Smooth muscle cell (in vitro differentiated cells): Measurements from ENCODE around the gene AMDHD2. TPM values are rescaled to one million over a fixed set of nuclear protein-coding genes. Genes with fewer than 3 reads are reported as not detected.

Experiments
- DNase-seq: peaks from one replicate; lab custom pipeline; 2025; ENCODE audit not compliant: unreplicated experiment; lab: John Stamatoyannopoulos, UW
- H2AFZ ChIP-seq: fragments of 200-600 bp; sonication (generic); 2 replicates; pipeline ENCODE4 v1.6.0; 2016; ENCODE audit warnings: antibody characterized with exemption, low read depth, mild to moderate bottlenecking
- H3F3A ChIP-seq: fragments of 200-600 bp; sonication (generic); 2 replicates; pipeline ENCODE4 v1.6.0; 2017; ENCODE audit warnings: antibody characterized with exemption, low read depth
- H3K27ac ChIP-seq: fragments of 200-600 bp; sonication (generic); 2 replicates; pipeline ENCODE4 v1.5.1; 2016; ENCODE audit warnings: low read depth, mild to moderate bottlenecking
- H3K27me3 ChIP-seq: fragments of 200-600 bp; sonication (generic); 2 replicates; pipeline ENCODE4 v1.6.1; 2016; ENCODE audit warnings: low read depth, mild to moderate bottlenecking
- H3K36me3 ChIP-seq: fragments of 200-600 bp; sonication (generic); 2 replicates; pipeline ENCODE4 v1.5.1; 2016; ENCODE audit warnings: low read depth
- H3K4me1 ChIP-seq: fragments of 200-600 bp; sonication (generic); 2 replicates; pipeline ENCODE4 v1.5.1; 2016; ENCODE audit warnings: low read depth
- H3K4me2 ChIP-seq: fragments of 200-600 bp; sonication (generic); 2 replicates; pipeline ENCODE4 v1.6.0; 2016; ENCODE audit warnings: mild to moderate bottlenecking
- H3K4me3 ChIP-seq: fragments of 200-600 bp; sonication (generic); 2 replicates; pipeline ENCODE4 v1.5.1; 2016; ENCODE audit warnings: mild to moderate bottlenecking
- H3K79me2 ChIP-seq: fragments of 200-600 bp; sonication (generic); 2 replicates; pipeline ENCODE4 v1.6.0; 2016; ENCODE audit warnings: low read depth, mild to moderate bottlenecking
- H3K9ac ChIP-seq: fragments of 200-600 bp; sonication (generic); 2 replicates; pipeline ENCODE4 v1.6.0; 2016; ENCODE audit warnings: low read depth
- H3K9me3 ChIP-seq: fragments of 200-600 bp; sonication (generic); replicated peaks from 2 replicates; pipeline ENCODE4 v1.5.1; 2016; ENCODE audit warnings: low read depth
- H4K20me1 ChIP-seq: fragments of 200-600 bp; sonication (generic); 2 replicates; pipeline ENCODE4 v1.6.0; 2016; ENCODE audit warnings: low read depth
- CTCF ChIP-seq: fragments of 200-600 bp; sonication (generic); IDR thresholded peaks from 2 replicates; pipeline ENCODE4 v1.5.1; 2017; ENCODE audit warnings: borderline replicate concordance, mild to moderate bottlenecking, antibody characterized with exemption; ENCODE audit not compliant: insufficient read depth, poor library complexity, severe bottlenecking
- WGBS: methylation state at CpG from one replicate; pipeline ENCODE4 v1.1.7; 2016; ENCODE audit warnings: low lambda C conversion rate; 5-methylcytosine and 5-hydroxymethylcytosine counted together
- polyA plus RNA-seq: library from polyadenylated mRNA; unstranded; fragments of >200 nt; fragmentation: Nextera tagmentation; extraction: Ambion mirVana; gene quantifications from 2 replicates; pipeline ENCODE4 v1.2.1, GENCODE V29; 2016
- total RNA-seq: library from RNA; depleted of rRNA; stranded (reverse); fragments of >200 nt; gene quantifications from 2 replicates; pipeline ENCODE4 v1.2.3, GENCODE V29; 2014

The AMDHD2 gene
- total and polyA plus RNA-seq, 2 experiments from 2014 or later, result 12.0 to 14.2 TPM

- no peaks in the 10 kb centered on the region for H3K36me3 ChIP-seq
- no peak overlapping the region for H3K4me2 ChIP-seq
- no peaks in the 10 kb centered on the region for H3K4me1 ChIP-seq
- 94% methylated on average over 15 of the region's 15 CpGs for WGBS
- H4K20me1 ChIP-seq, result no peaks in the 10 kb centered on the region
- no peaks in the 10 kb centered on the region for H3K27me3 ChIP-seq
- no peak overlapping the region for H3K4me3 ChIP-seq
- H3K79me2 ChIP-seq, result no peaks in the 10 kb centered on the region
- TF ChIP-seq CTCF, result no peak
- no peak overlapping the region for H2AFZ ChIP-seq
- DNase-seq, result no peak
- peaks cover 2% of the 10 kb centered on the region for H3F3A ChIP-seq
- H3K9me3 ChIP-seq, result no peaks in the 10 kb centered on the region
- H3K9ac ChIP-seq, result no peak overlapping the region
- H3K27ac ChIP-seq, result no peak overlapping the region
Measured at GRCh38 chr16:2498531-2499253, 21.5 kb upstream of the AMDHD2 start.

- H3F3A ChIP-seq, result peaks cover 5% of the 10 kb centered on the region
- H4K20me1 ChIP-seq, result no peaks in the 10 kb centered on the region
- no peak for DNase-seq
- no peak overlapping the region for H2AFZ ChIP-seq
- no peaks in the 10 kb centered on the region for H3K4me1 ChIP-seq
- no peak overlapping the region for H3K4me3 ChIP-seq
- WGBS, result 91% methylated on average over 5 of the region's 6 CpGs
- H3K36me3 ChIP-seq, result no peaks in the 10 kb centered on the region
- no peak overlapping the region for H3K27ac ChIP-seq
- H3K9ac ChIP-seq, result no peak overlapping the region
- H3K4me2 ChIP-seq, result no peak overlapping the region
- no peaks in the 10 kb centered on the region for H3K27me3 ChIP-seq
- TF ChIP-seq CTCF, result no peak
- H3K9me3 ChIP-seq, result no peaks in the 10 kb centered on the region
- no peaks in the 10 kb centered on the region for H3K79me2 ChIP-seq
Measured at GRCh38 chr16:2499454-2499853, 20.7 kb upstream of the AMDHD2 start.

- H3K79me2 ChIP-seq, result no peaks in the 10 kb centered on the region
- H2AFZ ChIP-seq, result no peak overlapping the region
- no peak for DNase-seq
- H3K4me1 ChIP-seq, result no peaks in the 10 kb centered on the region
- H3K9me3 ChIP-seq, result no peaks in the 10 kb centered on the region
- no peaks in the 10 kb centered on the region for H3K36me3 ChIP-seq
- H3K27me3 ChIP-seq, result no peaks in the 10 kb centered on the region
- H4K20me1 ChIP-seq, result no peaks in the 10 kb centered on the region
- WGBS, result 96% methylated on average over 26 of the region's 29 CpGs
- H3K4me3 ChIP-seq, result no peak overlapping the region
- H3K4me2 ChIP-seq, result no peak overlapping the region
- H3K27ac ChIP-seq, result no peak overlapping the region
- peaks cover 5% of the 10 kb centered on the region for H3F3A ChIP-seq
- H3K9ac ChIP-seq, result no peak overlapping the region
- no peak for TF ChIP-seq CTCF
Measured at GRCh38 chr16:2499890-2500429, 20.2 kb upstream of the AMDHD2 start.
